ENCODE measurements around the gene RAB3C.

- TF ChIP-seq CTCF (conservative IDR thresholded peaks at IDR 0.05 in 1 of 2, IDR thresholded peaks at IDR 0.05 in 1 of 2; ENCODE audit: low read depth in 1 of 2, low read length in 2 of 2) (no peak), EZH2 (IDR thresholded peaks at IDR 0.05; ENCODE audit: low read length, missing control alignments) (no peak)
Measured at GRCh38 chr5:58875599-58875998, 292.7 kb downstream of the RAB3C start.
